GM12878 (cell line): ENCODE measurements around the gene MAP7. TPM values are rescaled to one million over a fixed set of nuclear protein-coding genes. Genes with fewer than 3 reads are reported as not detected.

Experiments
- ATAC-seq: fragments of 200-7000 bp; cut with Tn5 transposase; 3 replicates; pipeline ENCODE4 v1.9.1; 2020; ENCODE audit warnings: mild to moderate bottlenecking, moderate library complexity
- BruUV-seq: library from RNA; stranded (reverse); fragments of 400-500 nt; replicated peaks from 2 replicates; lab custom pipeline; 2021; lab: Mats Ljungman, UMichigan
- CTCF ChIA-PET: fragments of 300-600 bp; sonication (Branson Sonifier 250); formaldehyde crosslinking; extraction: SDS; loops from one replicate; lab custom pipeline; 2021; ENCODE audit warnings: inconsistent platforms; lab: Yijun Ruan, JAX
- POLR2A ChIA-PET: fragments of 350-600 bp; formaldehyde crosslinking; extraction: SDS; loops from one replicate; lab custom pipeline; 2021; ENCODE audit warnings: inconsistent platforms; lab: Charles Lee
- RAD21 ChIA-PET: fragments of 300-600 bp; sonication (Branson Sonifier 250); formaldehyde crosslinking; loops from one replicate; lab custom pipeline; 2023; ENCODE audit warnings: antibody characterized with exemption; ENCODE audit not compliant: unreplicated experiment; lab: Charles Lee
- SMC1A ChIA-PET: fragments of 300-600 bp; sonication (Branson Sonifier 250); formaldehyde crosslinking; loops from one replicate; lab custom pipeline; 2023; ENCODE audit not compliant: unreplicated experiment, uncharacterized antibody; lab: Charles Lee
- DNase-seq: peaks from one replicate; pipeline ENCODE4 v3.0.0-alpha.2; 2011; ENCODE audit warnings: low read depth, low spot score
- FAIRE-seq: peaks from 3 replicates; lab custom pipeline; 2011; peaks lifted over from hg19 to GRCh38; lab: Jason Lieb, UNC
- H2AFZ ChIP-seq: 2 replicates; pipeline ENCODE4 v1.6.0; 2011; ENCODE audit warnings: low read depth, low read length, control low read depth; ENCODE audit not compliant: control insufficient read depth
- H3K27ac ChIP-seq: 2 replicates; pipeline ENCODE4 v1.5.1; 2011; ENCODE audit warnings: control low read depth; ENCODE audit not compliant: control insufficient read depth, insufficient read depth
- H3K27me3 ChIP-seq, 2 experiments: replicated peaks in 1 of 2; 2 replicates each; pipeline versions ENCODE4 v1.6.0 to v1.6.1; 2011; ENCODE audit warnings: low read length in 1 of 2; ENCODE audit not compliant: control insufficient read depth in 2 of 2, insufficient read depth in 2 of 2
- H3K36me3 ChIP-seq, 2 experiments: 2 replicates each; pipeline ENCODE4 v1.5.1; 2011; ENCODE audit warnings: low read length in 1 of 2; ENCODE audit not compliant: control insufficient read depth in 2 of 2, insufficient read depth in 2 of 2
- H3K4me1 ChIP-seq: 2 replicates; pipeline ENCODE4 v1.6.1; 2011; ENCODE audit warnings: mild to moderate bottlenecking, low read length, moderate library complexity, mixed read lengths; ENCODE audit not compliant: control insufficient read depth, insufficient read depth
- H3K4me2 ChIP-seq: 2 replicates; pipeline ENCODE4 v1.6.0; 2011; ENCODE audit warnings: control low read depth; ENCODE audit not compliant: control insufficient read depth, insufficient read depth
- H3K4me3 ChIP-seq: fragments of 200-600 bp; sonication (generic); 2 replicates; pipeline ENCODE4 v1.5.1; 2016
- H3K79me2 ChIP-seq: 2 replicates; pipeline ENCODE4 v1.6.0; 2011; ENCODE audit warnings: low read length; ENCODE audit not compliant: control insufficient read depth, insufficient read depth
- H3K9ac ChIP-seq: 2 replicates; pipeline ENCODE4 v1.8.0; 2011; ENCODE audit warnings: low read length, control low read depth, mixed read lengths; ENCODE audit not compliant: control insufficient read depth, insufficient read depth
- H3K9me3 ChIP-seq: replicated peaks from 3 replicates; pipeline ENCODE4 v1.5.1; 2011; ENCODE audit warnings: mild to moderate bottlenecking, low read length; ENCODE audit not compliant: control insufficient read depth, insufficient read depth
- H4K20me1 ChIP-seq: 2 replicates; pipeline ENCODE4 v1.6.0; 2011; ENCODE audit not compliant: control insufficient read depth, insufficient read depth
- CHD1 ChIP-seq: IDR thresholded peaks from 2 replicates; pipeline ENCODE4 v1.6.1; 2012; ENCODE audit warnings: low read depth, low read length, improper control_type of control experiment
- JUND ChIP-seq: IDR thresholded peaks from 2 replicates; pipeline ENCODE4 v1.6.1; 2012; ENCODE audit warnings: low read depth, mild to moderate bottlenecking, low read length, improper control_type of control experiment, moderate library complexity
- MAX ChIP-seq: IDR thresholded peaks from 2 replicates; pipeline ENCODE4 v1.6.1; 2012; ENCODE audit warnings: low read depth, low read length, improper control_type of control experiment
- NBN ChIP-seq: fragments of 450-650 bp; IDR thresholded peaks from 2 replicates; pipeline ENCODE4 v1.6.1; 2016
- PRDM15 ChIP-seq: fragments of 450-650 bp; formaldehyde crosslinking; IDR thresholded peaks from 2 replicates; pipeline ENCODE4 v1.4.0; 2020; ENCODE audit warnings: mild to moderate bottlenecking, moderate library complexity
- TARDBP ChIP-seq: IDR thresholded peaks from 2 replicates; pipeline ENCODE4 v1.6.1; 2016; ENCODE audit warnings: borderline replicate concordance
- WGBS: methylation state at CpG from one replicate; pipeline ENCODE4 v1.1.6; 2016; ENCODE audit warnings: low lambda C conversion rate; ENCODE audit not compliant: insufficient replicate concordance, insufficient coverage; ENCODE audit errors: missing lambda C conversion rate; 5-methylcytosine and 5-hydroxymethylcytosine counted together
- in situ Hi-C: fragments of 300-500 bp; cut with MboI; formaldehyde crosslinking; loops from 9 replicates; pipeline ENCODE4 v1.14.3; 2018; ENCODE audit warnings: mixed read lengths
- intact Hi-C: fragments of 100-400 bp; cut with micrococcal nuclease; formaldehyde crosslinking; loops from one replicate; pipeline ENCODE4 v1.14.2; 2022; ENCODE audit not compliant: unreplicated experiment
- polyA plus RNA-seq, 11 experiments: library from polyadenylated mRNA; depleted of rRNA in 4 of 11; unstranded in 6 of 11; stranded (reverse) in 5 of 11; fragments of >200 nt; fragmentation: Nextera tagmentation in 4 of 11; fragmentation: Illumina TruSeq in 1 of 11; extraction: Ambion mirVana in 4 of 11; extraction: Trizol in 1 of 11; gene quantifications; 1 replicate in 1 of 11; 2 replicates in 10 of 11; pipeline versions ENCODE4 v1.2.1 to v1.2.3, GENCODE V29; 2011 to 2016; ENCODE audit warnings: inconsistent platforms in 2 of 11, missing spikeins in 2 of 11, low read depth in 1 of 11
- total RNA-seq, 4 experiments: library from RNA; depleted of rRNA in 3 of 4; stranded (reverse); fragments of >200 nt in 3 of 4; fragmentation: Illumina TruSeq in 1 of 4; extraction: Trizol in 1 of 4; gene quantifications; 2 replicates each; pipeline versions ENCODE4 v1.2.1 to v1.2.3, GENCODE V29; 2013 to 2021

Gene MAP7
- total and polyA plus RNA-seq, 10 of the 15 experiments (the other 5 are each of a cell fraction or from before 2014, with no cell fraction given): 0.04 to 0.17 (median 0.08) TPM; not detected in 2

GRCh38 chr6:136309729-136310311 lies 240.4 kb downstream of the MAP7 start:
- no peak overlapping the region for H2AFZ ChIP-seq
- POLR2A ChIA-PET: interaction anchor here (0.6 kb wide), 1 partner anchor 47 kb away, joined by 6 read pairs; no protein-coding TSS in a partner anchor

More at GRCh38 chr6:136309729-136310311, 240.4 kb downstream of the MAP7 start:
- RAD21 ChIA-PET: no interaction called here
- Histone ChIP-seq H3K4me2 (no peak overlapping the region), H3K4me3 (no peak overlapping the region), H3K36me3 (no peaks in the 10 kb centered on the region), H3K9ac (no peak overlapping the region), H3K27me3 (no peaks in the 10 kb centered on the region; a peak in 1 of 4 replicates), H3K4me1 (no peaks in the 10 kb centered on the region), H3K79me2 (no peaks in the 10 kb centered on the region), H3K27ac (no peak overlapping the region), H3K9me3 (no peaks in the 10 kb centered on the region), H4K20me1 (no peaks in the 10 kb centered on the region)
- intact Hi-C loops: loop anchor here (10.0 kb wide), 2 partner anchors 275 to 855 kb away; no protein-coding TSS in a partner anchor
- FAIRE-seq: no peak
- CTCF ChIA-PET: interaction anchor here (1.0 kb wide), 1 partner anchor 7 kb away, joined by 4 read pairs; no protein-coding TSS in a partner anchor
- 86% methylated on average over 1 of the region's 1 CpG for WGBS
- in situ Hi-C loops: no loop called here
- SMC1A ChIA-PET: interaction anchor here (0.7 kb wide), 1 partner anchor 53 kb away, joined by 3 read pairs; no protein-coding TSS in a partner anchor
- TF ChIP-seq MAX: no peak
- TF ChIP-seq CHD1: no peak
- no peak for TF ChIP-seq PRDM15 (CRISPR knock-in tag)
- TF ChIP-seq JUND: no peak
- TF ChIP-seq NBN: no peak
- TF ChIP-seq TARDBP: no peak
- BruUV-seq: no TSS peak
- DNase-seq: no peak
- no peak for ATAC-seq
